Measurements from ENCODE around the gene PRDM10.

The PRDM10 gene

DNA sequence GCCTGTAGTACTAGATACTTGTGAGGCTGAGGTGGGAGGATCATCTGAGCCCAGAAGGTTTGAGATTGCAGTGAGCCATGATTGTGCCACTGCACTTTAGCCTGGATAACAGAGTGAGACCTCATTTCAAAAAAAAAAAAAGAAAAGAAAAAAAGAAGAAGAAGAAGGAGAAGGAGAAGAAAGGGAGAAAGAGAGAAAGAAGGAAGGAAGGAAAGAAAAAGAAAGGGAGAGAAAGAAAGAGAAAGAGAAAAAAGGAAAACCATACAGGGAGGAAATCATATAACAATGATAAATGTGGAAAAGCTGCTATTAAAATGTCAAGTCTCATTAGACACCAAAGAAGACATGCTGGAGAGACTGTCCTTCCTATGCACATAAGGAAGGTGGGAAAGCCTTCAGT lies 5.7 kb upstream of the PRDM10 start:
- DNase-seq = no peak

GRCh38 chr11:130006929-130007328 lies 4.3 kb upstream of the PRDM10 start:
- DNase-seq = no peak

- DNase-seq = no peak
Measured at GRCh38 chr11:130003717-130004001, 1.0 kb upstream of the PRDM10 start.

- DNase-seq = peak; percentile 84 to 85
Measured at GRCh38 chr11:130002846-130003716, 446 bp upstream of the PRDM10 start.

GRCh38 chr11:130001461-130002351 lies 929 bp downstream of the PRDM10 start:
- peak; percentile 12 to 19 for DNase-seq

DNA sequence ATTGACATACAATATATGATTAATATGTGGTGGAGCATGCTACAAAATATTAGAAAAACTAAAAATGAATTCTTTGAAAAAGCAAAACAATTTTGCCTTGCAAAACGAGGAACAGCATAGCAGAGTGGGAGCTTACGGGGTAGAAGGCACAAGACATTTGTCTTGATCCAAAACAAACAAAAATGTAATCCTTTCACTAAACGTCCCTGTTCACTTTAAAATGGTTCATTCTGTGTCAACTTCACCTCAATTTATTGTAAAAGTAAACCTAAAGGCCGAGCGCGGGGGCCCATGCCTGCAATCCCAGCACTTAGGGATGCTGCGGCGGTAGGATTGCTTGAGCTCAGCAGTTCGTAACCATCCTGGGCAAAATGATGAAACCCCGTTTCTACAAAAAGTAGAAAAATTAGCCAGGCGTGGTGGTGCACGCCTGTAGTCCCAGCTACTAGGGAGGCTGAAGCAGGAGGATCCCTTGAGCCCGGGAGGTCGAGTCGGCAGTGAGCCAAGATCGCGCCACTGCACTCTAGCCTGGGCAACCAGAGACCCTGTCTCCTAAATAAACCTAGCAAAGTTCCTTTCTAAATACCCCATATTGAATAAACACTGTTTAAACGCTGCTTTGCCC lies 2.0 kb downstream of the PRDM10 start:
- no peak for DNase-seq

DNA sequence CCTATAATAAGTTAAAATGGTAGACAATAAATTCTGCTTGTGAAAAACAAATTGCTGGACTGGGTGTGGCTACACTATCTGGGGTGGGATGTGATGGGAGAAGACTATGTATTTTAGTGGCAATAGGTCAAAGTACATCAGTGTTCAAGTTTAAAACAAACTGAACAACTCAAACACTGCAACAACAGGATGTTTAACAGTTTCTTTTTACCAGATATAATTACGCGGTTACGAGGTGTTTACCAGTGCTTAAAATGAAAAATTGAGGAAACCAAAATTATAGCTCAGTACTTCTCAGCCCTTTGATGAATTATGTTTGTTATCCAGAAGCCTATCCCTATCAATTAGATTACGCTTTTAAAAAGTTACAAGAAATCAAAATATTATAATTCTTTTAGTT lies 3.2 kb downstream of the PRDM10 start:
- DNase-seq = no peak

DNA sequence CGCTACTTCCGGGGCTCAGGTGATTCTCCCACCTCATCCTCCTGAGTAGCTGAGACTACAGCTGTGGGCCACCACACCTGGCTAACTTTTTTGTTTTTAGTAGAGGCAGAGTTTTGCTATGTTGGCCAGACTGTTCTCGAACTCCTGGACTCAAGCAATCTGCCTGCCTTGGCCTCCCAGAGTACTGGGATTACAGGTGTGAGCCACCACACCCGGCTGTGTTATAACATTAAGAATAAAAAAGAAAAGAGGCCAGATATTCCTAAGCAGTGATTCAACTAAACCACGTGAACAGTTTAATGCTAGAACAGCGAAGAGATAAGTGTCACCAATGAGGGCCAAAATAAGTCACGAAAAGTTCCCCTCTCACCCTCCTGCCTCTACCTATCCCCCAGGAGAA lies 3.7 kb downstream of the PRDM10 start:
- no peak for DNase-seq

DNA sequence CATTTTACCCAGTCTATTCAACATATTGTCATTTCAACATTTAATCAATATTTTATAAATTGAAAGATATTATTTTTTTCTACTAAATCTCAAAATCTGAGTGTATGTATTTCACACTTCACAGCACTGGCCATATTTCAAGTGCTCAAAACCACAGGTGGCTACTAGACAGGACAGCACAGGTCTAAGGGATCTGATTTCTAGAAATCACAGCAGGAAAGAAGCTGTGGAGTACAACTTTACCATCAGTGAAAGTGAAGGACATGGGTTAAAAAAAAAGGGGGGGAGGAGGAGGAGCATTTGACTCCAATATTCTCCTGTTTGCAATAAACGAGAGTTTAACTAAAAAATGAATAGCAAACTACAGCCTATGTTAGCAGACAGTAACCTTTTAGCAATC lies 4.5 kb downstream of the PRDM10 start:
- DNase-seq = no peak

DNA sequence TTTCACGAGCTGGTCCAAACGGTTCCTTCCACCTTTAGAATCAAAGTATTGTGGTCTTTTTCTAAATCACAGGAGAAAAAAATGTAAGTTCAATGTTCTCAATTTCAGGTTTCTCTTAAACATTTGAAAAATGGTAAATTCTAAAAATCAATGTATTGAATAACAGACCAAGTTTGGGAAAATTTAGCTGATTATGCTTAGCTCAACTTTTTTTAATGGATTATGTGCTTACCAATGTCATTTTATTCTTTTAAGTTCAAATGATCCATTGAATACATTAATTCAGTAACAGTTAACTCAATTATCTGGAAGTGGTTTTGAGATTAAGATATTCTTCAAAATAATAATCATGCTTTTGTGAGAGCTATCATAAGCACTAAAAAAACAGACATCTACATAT lies 5.1 kb downstream of the PRDM10 start:
- no peak for DNase-seq

DNA sequence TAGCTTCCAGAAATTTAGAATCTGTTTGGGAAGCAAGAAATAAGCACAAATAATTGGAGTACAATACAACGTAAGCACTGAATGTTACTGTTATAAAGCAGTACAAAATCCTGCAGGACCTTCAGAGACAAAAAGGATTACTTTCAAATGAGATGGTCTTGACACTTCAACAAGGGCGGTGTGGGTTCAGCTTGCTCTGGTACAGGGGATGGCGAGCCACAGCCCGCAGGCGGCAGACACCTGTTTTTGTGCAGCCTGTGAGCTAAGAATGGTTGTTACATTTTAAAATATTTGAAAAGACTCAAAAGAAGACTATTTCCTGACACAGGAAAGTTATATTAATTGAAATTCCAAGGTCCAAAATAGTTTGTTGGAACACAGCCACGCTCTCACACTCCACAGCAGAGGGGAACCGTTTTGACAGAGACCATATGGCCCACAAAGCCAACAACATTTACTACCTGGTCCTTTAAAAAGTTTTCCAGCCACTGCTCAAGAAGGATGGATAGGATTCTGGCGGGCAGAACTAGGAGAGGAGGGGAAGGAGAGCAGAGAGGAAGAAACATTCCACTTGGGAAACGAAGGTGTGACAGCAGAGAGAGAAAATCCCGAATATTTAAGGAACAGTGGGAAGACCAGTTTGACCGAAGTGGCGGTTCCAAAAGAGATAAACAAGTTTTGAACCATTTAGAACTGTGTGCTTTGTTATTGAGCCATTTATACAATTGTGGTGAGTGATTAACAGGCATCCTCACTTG lies 6.3 kb downstream of the PRDM10 start:
- no peak for DNase-seq

- DNase-seq = no peak
Measured at GRCh38 chr11:129995163-129995562, 7.5 kb downstream of the PRDM10 start.

DNA sequence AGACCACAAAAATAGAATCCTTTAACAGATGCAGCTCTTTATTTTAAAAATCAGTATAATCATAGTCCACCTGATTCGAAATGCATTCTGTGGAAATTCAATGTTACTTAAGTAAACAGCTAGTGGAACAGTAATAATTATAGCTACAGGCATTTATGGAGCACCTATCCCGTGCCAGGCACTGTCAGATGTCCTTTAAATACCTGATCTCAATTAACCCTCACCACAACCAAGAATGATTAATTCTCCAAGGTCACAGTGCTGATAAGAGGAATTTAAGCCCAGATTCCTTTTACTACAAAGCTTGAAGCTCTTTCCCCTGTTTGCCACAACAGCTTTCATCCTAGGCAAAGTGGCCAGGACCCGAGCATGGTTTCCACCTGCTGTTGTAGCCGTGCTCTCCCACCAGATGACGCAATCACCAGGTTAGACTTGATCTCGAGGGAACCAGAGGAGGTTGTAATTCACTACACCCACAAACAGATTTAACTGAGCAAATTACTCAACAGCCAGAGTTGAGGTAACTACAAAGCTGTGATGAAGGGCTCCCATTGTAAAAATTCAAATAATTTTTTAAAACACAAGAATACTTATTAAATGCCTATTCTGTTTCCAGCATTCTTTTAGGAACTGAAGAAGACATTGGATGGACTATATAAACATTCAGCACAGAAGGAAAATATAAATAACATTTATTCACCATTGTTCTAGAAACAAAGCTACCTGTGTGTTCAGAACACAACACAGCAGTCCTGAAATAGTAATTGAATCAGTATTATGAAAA lies 10.3 kb downstream of the PRDM10 start:
- peak; percentile 35 to 40 for DNase-seq

DNA sequence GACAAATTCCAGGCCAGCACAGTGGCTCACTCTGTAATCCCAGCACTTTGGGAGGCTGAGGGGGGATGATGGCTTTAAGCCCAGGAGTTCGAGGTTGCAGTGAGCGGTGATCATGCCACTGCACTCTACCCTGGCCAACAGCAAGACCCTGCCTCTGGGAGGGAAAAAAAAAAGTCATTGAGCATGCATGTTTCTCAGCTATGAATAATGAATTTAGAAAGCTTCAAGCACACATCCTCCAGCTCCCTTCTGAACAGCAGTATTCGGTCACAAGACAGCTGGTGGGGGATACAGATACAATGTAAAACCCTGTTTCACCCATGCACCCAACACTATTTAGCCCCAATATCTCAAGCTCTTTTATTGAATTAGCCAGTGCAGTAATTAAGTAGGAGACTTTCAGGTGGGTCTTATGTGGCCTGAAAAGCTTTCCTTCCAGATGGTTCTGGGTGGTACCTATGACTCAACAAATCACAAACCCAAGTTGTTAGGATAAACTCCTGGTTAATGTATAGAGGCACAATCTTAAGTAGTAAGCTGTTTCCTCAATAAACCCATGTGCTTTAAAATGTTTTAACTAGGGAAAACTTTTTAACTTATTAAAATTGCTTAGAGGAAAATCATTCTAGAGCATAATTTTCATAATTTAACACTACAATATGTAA lies 13.4 kb downstream of the PRDM10 start:
- DNase-seq = no peak

DNA sequence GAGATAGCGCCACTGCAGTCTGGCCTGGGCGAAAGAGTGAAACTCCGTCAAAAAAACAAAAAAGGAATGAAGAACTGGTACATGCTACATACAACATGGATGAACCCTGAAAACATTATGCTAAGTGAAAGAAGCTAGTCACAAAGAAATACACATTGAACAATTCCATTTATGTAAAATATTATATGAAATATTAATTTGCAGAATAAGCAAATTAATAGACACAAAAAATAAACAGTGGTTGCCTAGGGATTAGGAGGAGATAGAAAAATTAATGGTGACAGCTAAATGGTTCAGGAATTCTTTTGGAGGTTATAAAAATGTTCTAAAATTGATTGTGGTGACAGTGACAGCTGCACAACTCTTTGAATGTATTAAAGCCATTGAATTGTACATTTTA lies 14.7 kb downstream of the PRDM10 start:
- no peak for DNase-seq

GRCh38 chr11:129985823-129986222 lies 16.8 kb downstream of the PRDM10 start:
- no peak for DNase-seq

DNA sequence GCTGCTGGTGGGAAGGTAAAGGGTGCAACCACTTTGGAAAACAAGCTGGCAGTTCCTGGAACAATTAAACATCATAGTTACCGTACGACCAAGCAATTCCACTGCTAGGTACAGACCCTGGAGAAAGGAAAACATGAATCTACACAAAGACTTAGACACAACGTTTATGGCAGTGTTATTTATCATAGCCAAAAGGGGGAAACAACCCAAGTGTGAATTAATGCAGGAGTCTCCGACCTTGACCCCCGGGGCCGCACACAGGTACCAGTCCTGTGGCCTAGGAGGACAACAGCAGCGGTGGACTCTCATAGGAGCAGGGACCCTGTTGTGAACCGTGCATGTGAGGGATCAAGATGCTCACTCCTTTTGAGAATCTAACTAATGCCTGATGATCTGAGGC lies 22.5 kb downstream of the PRDM10 start:
- no peak for DNase-seq

DNA sequence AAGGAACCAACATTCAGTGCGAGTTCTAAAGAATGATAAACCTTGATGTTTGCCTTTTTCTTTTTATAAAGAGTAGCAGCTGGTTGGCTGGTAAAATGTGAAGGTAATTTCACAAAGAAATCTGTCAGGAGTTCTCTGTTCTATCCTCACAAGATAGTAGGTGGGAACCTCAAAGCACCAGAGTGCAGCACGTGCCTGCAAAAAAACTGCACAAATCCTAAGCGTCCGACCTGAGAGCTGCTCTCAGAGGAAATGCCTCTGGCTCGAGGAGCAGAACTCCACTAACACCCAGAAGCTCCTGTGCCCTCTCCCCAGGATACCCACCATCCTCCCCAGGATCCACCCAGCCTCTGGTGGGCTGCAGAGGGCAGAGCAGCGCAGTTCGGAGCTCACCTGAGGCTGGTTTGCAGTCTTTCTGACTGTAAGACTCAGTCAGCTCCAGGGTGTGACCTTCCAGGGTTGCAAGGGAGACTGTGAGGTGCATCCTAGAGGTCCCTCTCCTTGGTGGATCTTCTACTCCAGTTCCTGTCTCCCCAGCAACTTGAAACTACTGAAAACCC lies 23.5 kb downstream of the PRDM10 start:
- DNase-seq = no peak

DNA sequence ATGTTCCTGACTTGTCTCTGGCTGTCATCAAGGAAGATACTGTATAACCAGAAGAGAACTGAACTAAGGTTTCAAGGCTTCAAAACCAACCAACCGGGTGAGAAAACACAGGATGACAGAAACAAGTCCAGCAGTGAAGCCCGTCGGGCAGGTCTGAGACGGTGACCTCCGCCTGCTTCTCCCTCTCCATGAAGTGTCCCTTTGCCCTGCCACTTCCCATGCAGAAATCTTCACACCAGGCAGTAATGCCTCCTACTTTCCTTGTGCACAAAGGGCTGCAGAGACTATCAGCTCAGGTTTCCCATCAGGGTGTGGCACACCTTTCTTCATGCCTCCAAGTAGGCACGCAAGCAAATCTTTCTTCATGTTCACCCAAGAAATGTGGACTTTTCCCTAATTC lies 24.2 kb downstream of the PRDM10 start:
- no peak for DNase-seq

DNA sequence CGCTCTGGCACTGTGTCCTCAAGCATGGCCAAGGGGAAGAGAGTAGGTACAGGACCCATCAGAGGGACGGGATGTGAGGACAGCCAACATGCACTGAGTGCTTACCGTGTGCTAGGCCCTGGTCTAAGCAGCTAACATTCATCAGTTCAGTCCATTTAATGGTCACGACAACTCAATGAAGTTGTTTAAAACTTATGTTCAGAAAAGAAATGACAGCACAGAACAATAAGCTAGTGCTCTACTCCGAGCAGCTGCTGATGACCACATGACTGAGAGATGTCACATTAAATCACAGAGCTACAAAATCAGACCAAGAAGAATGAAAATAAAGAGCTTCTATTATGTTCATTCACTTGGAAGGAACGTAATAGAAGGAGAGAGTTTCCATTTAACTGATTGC lies 26.3 kb downstream of the PRDM10 start:
- DNase-seq = no peak

DNA sequence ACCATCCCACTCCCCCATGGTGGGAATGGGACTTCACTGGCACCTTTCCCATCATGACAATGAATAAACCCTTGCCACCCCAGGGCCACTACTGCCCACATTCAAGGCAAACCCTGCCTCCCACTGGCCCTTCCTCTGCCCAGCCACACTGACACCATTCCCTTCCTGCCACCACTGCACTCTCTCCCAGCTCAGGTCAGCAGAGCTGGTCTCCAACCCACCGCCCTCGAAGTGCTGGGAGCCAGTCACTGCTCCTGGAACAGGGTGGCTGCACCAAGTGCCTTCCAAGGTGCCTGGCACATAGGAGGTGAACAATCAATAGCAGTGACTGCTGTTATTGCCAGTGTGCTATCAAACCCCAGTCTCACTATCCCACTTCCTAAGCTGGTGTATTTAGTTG lies 27.1 kb downstream of the PRDM10 start:
- DNase-seq = no peak
